Ovary (tissue), 9 donors: ENCODE results near the gene AKT1. TPM values are rescaled to one million over a fixed set of nuclear protein-coding genes. Genes with fewer than 3 reads are reported as not detected.

Experiments used
- DNase-seq, 5 donors: peaks; one replicate each; pipeline ENCODE4 v3.0.0-alpha.2; 2019 to 2020
- H3K27ac ChIP-seq, 2 donors: fragments of 200-600 bp; one replicate each; pipeline versions ENCODE4 v1.5.1 to v1.8.0; 2019 to 2022
- H3K27me3 ChIP-seq: fragments of 200-600 bp; one replicate; pipeline ENCODE4 v1.8.0; 2022
- H3K36me3 ChIP-seq: fragments of 200-600 bp; sonication (generic); one replicate; pipeline ENCODE4 v1.5.1; 2019
- H3K4me1 ChIP-seq: one replicate; pipeline ENCODE4 v1.8.1; 2013; ENCODE audit warnings: mild to moderate bottlenecking, moderate library complexity; ENCODE audit not compliant: insufficient read depth
- H3K4me3 ChIP-seq: fragments of 200-600 bp; sonication (generic); one replicate; pipeline ENCODE4 v1.5.1; 2017
- H3K9me3 ChIP-seq, 2 donors: fragments of 200-600 bp in 1 of 2; sonication (generic) in 1 of 2; one replicate each; pipeline versions ENCODE4 v1.5.1 to v1.8.1; 2013 to 2019; ENCODE audit warnings: mild to moderate bottlenecking in 1 of 2, moderate library complexity in 1 of 2
- EP300 ChIP-seq: sonication (generic); formaldehyde crosslinking; IDR thresholded peaks from one replicate; pipeline ENCODE4 v1.6.1; 2017; ENCODE audit warnings: antibody characterized with exemption
- POLR2A ChIP-seq: fragments of 450-650 bp; IDR thresholded peaks from one replicate; pipeline ENCODE4 v1.6.1; 2017; ENCODE audit warnings: antibody characterized with exemption, mild to moderate bottlenecking, moderate library complexity
- WGBS, 3 donors: extraction: QIAGEN DNeasy Blood & Tissue Kit in 1 of 3; methylation state at CpG; one replicate each; pipeline versions ENCODE4 v1.1.5 to v1.1.7; 2013 to 2017; 5-methylcytosine and 5-hydroxymethylcytosine counted together
- intact Hi-C, 4 donors: fragments of 100-400 bp; cut with DNase I; formaldehyde crosslinking; loops; one replicate each; pipeline versions ENCODE4 v1.11.0 to v1.15.1; 2022 to 2023
- polyA plus RNA-seq, 2 donors: library from polyadenylated mRNA; stranded (reverse); fragments of 200-250 nt in 1 of 2; fragments of 350-450 nt in 1 of 2; fragmentation: Illumina TruSeq in 1 of 2; extraction: RNeasy Lipid Tissue Mini Kit (QIAGEN cat#74804) in 1 of 2; gene quantifications; one replicate each; pipeline ENCODE4 v1.2.3, GENCODE V29; 2013 to 2014
- total RNA-seq, 7 donors: library from RNA; depleted of rRNA in 2 of 7; stranded (reverse); fragments of >200 nt in 2 of 7; fragmentation: NEBNext Ultra II Directional in 3 of 7; extraction: Animal tissue kit (Norgen Biotek cat#: 25700) in 3 of 7; gene quantifications; one replicate each; pipeline versions ENCODE4 v1.1.0 to v1.2.4, GENCODE V29; 2016 to 2023
- TF ChIP-seq, protein P1 (sequence below), 3 donors: fragments of 450-650 bp in 2 of 3; fragments of 200-600 bp in 1 of 3; IDR thresholded peaks; one replicate each; pipeline versions ENCODE4 v1.5.1 to v1.8.0; 2016 to 2022; ENCODE audit warnings: antibody characterized with exemption in 3 of 3, mild to moderate bottlenecking in 1 of 3
- donor health status: DM: no; HTN: no; CAD: no; lungs with moderate emphysema.
- donor health status: DM: no; HTN: no; CAD: no.
- donor health status: Bipolar disorder and iron deficiency.
- donor health status: DM: yes; HTN: yes; CAD: no.
- donor health status: DM: no; HTN: no; CAD: no.
- donor health status: DM: yes; HTN: yes; CAD: no.

Gene AKT1
- total and polyA plus RNA-seq, 9 donors: 53.9 to 105 (median 95.4) TPM

DNA sequence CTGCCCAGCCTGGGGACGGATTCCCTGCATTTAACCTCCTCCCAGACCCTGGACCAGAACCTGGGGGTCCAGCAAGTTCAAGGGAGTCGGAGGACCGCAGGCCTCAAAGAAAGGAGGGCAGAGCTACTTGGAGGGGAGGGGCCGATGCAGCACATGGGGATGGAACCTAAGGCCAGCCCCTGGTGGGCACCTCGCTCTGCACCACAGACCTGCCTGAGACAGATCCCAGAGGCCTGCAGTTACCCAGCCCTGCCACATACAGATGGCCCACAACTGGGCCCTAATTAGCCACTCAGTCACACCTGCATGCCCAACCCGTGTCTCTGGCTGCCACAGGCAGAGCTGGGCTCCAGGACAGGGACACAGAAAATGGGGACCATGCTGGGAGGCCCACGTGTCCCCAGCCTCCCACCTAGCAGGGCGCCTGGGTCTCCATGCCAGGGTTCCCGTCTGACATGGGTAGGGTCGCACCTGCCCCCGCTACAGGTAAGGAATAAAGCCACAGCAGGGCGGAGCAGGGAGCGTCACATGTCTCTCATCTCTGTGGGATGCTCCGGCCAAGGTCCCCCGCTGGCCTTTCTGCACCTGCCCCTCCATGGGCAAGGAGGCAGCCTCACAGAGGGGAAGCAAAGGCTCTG lies 16.7 kb downstream of the AKT1 start:
- TF ChIP-seq POLR2A (no peak), EP300 (no peak)
- TF ChIP-seq, protein P1, sequence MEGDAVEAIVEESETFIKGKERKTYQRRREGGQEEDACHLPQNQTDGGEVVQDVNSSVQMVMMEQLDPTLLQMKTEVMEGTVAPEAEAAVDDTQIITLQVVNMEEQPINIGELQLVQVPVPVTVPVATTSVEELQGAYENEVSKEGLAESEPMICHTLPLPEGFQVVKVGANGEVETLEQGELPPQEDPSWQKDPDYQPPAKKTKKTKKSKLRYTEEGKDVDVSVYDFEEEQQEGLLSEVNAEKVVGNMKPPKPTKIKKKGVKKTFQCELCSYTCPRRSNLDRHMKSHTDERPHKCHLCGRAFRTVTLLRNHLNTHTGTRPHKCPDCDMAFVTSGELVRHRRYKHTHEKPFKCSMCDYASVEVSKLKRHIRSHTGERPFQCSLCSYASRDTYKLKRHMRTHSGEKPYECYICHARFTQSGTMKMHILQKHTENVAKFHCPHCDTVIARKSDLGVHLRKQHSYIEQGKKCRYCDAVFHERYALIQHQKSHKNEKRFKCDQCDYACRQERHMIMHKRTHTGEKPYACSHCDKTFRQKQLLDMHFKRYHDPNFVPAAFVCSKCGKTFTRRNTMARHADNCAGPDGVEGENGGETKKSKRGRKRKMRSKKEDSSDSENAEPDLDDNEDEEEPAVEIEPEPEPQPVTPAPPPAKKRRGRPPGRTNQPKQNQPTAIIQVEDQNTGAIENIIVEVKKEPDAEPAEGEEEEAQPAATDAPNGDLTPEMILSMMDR (IDR thresholded peaks at IDR 0.05): no peak
- Histone ChIP-seq H3K4me3 (no peak overlapping the region), H3K4me1 (no peaks in the 10 kb centered on the region), H3K27me3 (no peaks in the 10 kb centered on the region), H3K9me3 (no peaks in the 10 kb centered on the region), H3K27ac (no peak overlapping the region), H3K36me3 (no peaks in the 10 kb centered on the region)
- DNase-seq: no peak
- intact Hi-C loops: no loop called here
- 86 to 91% (median 90%) methylated on average over 14 to 15 of the region's 15 CpGs for WGBS, 3 donors

DNA sequence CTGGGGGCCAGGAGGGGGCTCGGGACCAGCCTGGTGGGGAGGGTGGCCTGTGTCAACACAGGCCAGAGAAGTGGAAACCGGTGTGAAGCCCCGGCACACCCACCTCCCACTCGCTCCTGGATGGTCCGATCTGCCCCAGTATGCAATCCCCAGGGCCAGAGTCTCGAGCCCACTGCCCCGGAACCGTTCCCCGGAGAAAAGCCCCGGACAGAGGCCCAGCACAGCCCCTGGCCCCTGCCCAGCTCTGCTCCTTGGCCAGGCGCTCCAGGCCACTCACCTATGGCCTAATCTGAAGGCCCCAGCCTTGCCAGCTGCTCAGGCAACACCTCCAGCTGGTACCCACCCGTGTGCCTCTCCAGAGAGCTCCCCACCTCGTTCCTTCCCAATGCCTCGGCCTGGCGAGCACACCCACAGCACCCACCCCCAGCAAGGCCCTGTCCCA lies 17.7 kb downstream of the AKT1 start:
- TF ChIP-seq POLR2A (no peak), EP300 (no peak)
- TF ChIP-seq, protein P1 (IDR thresholded peaks at IDR 0.05): no peak
- Histone ChIP-seq H3K36me3 (no peaks in the 10 kb centered on the region), H3K27ac (no peak overlapping the region), H3K4me1 (no peaks in the 10 kb centered on the region), H3K27me3 (no peaks in the 10 kb centered on the region), H3K9me3 (no peaks in the 10 kb centered on the region), H3K4me3 (no peak overlapping the region)
- DNase-seq: no peak
- intact Hi-C loops: no loop called here
- WGBS, 3 donors: 72 to 77% (median 73%) methylated on average over 14 to 15 of the region's 15 CpGs

DNA sequence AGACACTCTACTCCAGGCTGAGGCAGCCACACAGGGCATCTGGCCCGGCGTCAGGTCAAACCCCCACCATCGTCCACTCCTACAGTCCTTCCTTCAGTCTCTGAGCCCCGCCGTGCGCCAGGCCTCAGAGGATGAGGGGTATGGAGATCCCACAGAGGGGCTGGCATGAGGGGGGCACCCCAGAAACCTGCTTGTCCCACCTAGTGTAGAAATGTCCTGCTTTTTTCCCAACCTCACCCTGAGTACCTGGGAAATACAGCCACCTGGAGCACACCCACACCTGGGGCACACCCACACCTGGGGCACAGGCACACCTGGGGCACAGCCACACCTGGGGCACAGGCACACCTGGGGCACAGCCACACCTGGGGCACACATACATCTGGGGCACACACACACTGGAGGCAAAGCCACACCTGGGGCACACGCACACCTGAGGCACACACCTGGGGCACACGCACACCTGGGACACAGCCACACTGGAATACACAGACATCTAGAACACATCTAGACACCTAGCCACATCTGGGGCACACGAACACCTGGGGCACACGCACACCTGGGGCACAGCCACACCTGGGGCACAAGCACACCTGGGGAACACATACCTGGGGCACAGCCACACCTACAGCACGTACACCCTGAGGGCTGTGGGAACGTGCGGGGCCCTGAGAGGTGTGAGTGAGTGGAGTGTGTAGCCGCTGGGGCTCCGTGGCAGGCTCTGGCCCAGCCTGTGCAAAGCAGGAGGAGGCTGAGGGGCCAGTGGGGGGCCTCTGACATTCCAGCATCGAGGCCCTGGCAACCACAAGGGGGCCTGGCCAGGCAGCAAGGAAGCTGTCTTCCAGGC lies 18.4 kb downstream of the AKT1 start:
- Histone ChIP-seq H3K4me3 (no peak overlapping the region), H3K36me3 (no peaks in the 10 kb centered on the region), H3K27ac (no peak overlapping the region), H3K9me3 (no peaks in the 10 kb centered on the region), H3K4me1 (no peaks in the 10 kb centered on the region), H3K27me3 (no peaks in the 10 kb centered on the region)
- intact Hi-C loops: no loop called here
- TF ChIP-seq POLR2A (no peak), EP300 (no peak)
- TF ChIP-seq, protein P1 (IDR thresholded peaks at IDR 0.05): no peak
- 77 to 83% (median 78%) methylated on average over 15 to 16 of the region's 16 CpGs for WGBS, 3 donors
- DNase-seq: no peak

DNA sequence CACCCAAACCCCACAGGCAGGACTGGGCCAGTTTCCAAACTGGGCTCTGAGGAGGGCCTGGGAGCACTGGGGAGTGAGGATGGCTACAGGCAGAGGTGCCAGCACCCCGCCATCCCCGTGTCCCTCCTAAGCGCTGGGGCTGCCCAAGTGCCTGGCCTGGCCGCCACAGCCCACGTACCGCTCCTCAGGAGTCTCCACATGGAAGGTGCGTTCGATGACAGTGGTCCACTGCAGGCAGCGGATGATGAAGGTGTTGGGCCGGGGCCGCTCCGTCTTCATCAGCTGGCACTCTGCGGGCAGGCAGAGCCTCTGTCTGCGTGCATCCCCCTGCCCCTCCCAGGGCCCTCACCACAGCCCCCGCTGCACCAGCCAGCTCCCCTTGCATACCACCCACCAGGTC lies 19.1 kb downstream of the AKT1 start:
- no peak for DNase-seq
- no peaks in the 10 kb centered on the region for H3K36me3 ChIP-seq
- H3K9me3 ChIP-seq: no peaks in the 10 kb centered on the region
- H3K4me3 ChIP-seq: no peak overlapping the region
- H3K4me1 ChIP-seq: no peaks in the 10 kb centered on the region
- no peak overlapping the region for H3K27ac ChIP-seq
- WGBS, 3 donors: 96 to 97% (median 97%) methylated on average over 13 to 15 of the region's 15 CpGs
- intact Hi-C loops: no loop called here
- TF ChIP-seq, protein P1 (IDR thresholded peaks at IDR 0.05): no peak
- no peak for TF ChIP-seq EP300
- TF ChIP-seq POLR2A: no peak
- no peaks in the 10 kb centered on the region for H3K27me3 ChIP-seq
